ENCODE results near the gene EEPD1.

EEPD1 gene

GRCh38 chr7:36155811-36156361 lies 2.8 kb downstream of the EEPD1 start:
- no peak for DNase-seq (ENCODE audit: low read depth)

DNA sequence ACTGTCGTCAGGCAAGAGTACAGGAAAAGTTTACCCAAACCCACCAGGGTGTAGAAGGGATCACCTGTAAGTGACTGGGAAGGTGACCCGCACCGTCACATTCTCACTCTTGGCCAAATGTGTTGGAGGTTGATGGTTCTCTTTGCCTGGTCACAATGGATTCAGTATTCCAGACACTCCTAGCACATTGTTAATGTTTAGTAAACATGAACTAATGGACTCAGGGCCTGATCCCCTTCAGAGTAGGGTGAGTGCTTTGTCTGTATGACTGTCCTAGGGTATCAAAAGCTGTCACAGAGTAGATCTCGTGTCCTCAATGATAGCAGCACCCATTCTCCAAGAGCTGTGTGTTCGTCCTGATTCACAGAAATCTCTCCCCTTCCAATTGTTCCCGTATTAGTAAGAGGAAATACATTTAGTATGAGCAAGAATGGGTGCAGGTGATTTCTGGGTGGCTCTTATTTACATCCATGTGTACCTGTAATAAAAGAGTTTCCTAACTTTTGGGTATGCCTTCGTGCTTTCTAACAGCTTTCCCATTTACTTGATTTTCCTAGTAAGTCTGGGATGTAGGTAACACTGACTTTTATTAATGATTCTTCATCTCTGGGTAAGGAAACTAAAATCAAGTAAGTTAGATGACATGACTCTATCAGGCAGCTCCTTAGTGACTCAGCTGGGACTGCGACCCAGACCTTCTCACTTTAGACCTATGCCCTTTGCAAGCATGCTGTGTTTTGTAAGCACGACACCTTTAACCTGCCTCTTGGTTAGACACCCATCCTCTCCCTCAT lies 4.7 kb downstream of the EEPD1 start:
- peak; percentile 52 for DNase-seq (ENCODE audit: low read depth)

- DNase-seq (ENCODE audit: low read depth): no peak
These were observed 5.2 kb downstream of the EEPD1 start for GRCh38 chr7:36158321-36158605.

GRCh38 chr7:36159618-36160017 lies 6.6 kb downstream of the EEPD1 start:
- no peak for DNase-seq (ENCODE audit: low read depth)

DNA sequence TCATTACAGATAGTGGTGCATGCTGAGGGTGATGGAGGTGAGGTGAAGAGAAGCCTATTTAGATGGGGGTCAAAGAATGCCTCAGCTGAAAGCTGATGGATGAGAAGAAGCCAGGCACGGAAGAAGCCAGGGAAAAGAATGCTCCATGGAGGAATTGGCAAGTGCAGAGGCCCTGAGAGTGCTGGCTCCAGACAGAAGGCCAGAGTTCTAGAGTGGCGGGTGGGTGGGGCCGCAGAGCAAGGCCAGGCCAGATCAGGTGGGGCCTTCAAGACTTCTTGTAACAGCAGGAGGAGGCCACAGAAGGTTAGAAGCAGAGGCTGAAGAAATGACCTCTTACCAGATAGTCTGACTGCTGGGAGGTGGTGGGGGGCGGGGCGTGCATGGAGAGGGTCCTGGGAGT lies 7.3 kb downstream of the EEPD1 start:
- no peak for DNase-seq (ENCODE audit: low read depth)

- no peak for DNase-seq (ENCODE audit: low read depth)
These were observed 8.9 kb downstream of the EEPD1 start for GRCh38 chr7:36161996-36162395.

- peak; percentile 49 for DNase-seq (ENCODE audit: low read depth)
These were observed 12.0 kb downstream of the EEPD1 start for GRCh38 chr7:36165059-36165458.

GRCh38 chr7:36165802-36166201 lies 12.7 kb downstream of the EEPD1 start:
- DNase-seq (ENCODE audit: low read depth): no peak

DNA sequence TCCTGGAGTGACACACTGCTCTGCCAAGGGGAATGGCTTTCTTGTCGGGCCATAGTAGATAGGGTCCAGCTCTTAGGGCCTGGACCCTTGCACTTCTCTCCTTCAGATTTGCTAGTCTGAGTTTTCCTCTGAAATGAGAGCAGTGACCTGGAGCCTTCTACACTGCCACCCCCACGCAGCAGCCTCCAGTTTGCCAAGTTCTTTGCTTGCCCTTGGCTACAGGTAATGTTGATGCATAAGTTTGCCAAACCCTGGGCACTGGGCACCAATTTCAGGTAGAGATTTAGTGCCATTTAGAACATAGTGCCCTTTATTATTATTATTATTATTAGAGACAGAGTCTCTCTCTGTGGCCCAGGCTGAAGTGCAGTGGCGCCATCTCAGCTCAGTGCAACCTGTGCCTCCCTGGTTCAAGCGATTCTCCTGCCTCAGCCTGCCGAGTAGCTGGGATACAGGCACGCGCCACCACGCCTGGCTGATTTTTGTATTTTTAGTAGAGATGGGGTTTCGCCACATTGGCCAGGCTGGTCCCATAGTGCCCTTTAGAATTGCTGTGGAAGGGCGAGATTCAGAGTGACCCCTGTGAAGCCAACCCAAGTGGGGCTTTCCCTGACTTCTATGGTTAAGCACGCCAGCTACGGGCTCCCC lies 14.5 kb downstream of the EEPD1 start:
- DNase-seq (ENCODE audit: low read depth): no peak

GRCh38 chr7:36171503-36171902 lies 18.4 kb downstream of the EEPD1 start:
- no peak for DNase-seq (ENCODE audit: low read depth)

- no peak for DNase-seq (ENCODE audit: low read depth)
These were observed 22.8 kb downstream of the EEPD1 start for GRCh38 chr7:36175886-36176285.

- no peak for DNase-seq (ENCODE audit: low read depth)
These were observed 23.6 kb downstream of the EEPD1 start for GRCh38 chr7:36176697-36177096.

DNA sequence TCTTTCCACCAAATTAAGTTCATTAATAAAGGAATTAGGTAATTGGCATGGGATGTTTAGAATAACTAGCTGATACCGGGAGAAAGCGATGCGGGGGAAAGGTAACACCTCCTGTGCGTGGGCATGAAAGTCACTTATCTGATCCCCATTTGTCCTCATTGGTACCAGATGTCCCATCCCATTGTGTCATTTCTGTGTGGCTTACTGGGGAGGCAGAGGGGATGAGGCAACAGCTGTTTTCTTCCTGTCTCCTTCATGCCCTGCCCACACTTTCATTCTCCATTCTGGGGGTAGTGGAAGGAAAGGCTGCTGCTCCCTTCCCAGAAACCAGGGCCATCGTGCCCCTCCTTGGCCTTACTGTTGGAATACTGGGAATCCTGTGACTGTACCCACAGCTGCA lies 27.1 kb downstream of the EEPD1 start:
- DNase-seq (ENCODE audit: low read depth): no peak

- no peak for DNase-seq (ENCODE audit: low read depth)
These were observed 28.6 kb downstream of the EEPD1 start for GRCh38 chr7:36181668-36182067.

DNA sequence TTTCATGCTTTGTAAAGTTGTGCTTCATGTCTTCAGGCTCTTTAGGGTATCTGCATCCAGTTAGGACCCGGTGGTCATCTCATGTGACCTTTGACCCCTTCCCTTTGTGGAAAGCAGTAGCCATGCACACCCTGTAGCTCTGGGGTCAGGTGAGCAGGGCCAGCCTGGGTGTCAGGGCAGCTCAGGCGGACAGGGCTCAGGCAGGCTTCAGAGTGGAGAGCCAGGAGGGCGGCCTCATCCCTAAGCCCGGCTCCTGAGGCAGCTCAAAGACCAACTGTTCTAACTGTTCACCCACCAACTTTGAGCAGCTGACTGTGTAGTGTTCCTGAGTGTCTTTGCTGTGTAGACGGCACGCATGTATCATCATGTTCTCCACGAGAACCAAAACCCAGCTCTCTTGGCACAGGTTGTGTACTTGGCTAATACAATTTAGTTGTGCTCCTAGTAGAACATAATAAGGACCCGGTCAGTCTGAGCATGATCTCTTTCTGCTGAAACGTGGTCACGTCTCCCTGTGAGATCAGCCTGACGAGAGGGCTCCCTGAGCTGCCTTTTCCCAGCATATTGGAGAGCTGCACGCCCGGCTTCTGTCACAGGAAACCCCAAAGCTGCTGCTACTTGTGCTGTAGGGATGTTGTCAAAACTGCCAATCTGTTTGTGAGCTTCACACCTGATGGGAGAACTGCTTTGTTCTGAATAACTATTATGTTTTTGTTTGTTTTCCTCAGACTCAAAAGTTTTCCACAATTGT lies 30.0 kb downstream of the EEPD1 start:
- DNase-seq (ENCODE audit: low read depth): no peak

DNA sequence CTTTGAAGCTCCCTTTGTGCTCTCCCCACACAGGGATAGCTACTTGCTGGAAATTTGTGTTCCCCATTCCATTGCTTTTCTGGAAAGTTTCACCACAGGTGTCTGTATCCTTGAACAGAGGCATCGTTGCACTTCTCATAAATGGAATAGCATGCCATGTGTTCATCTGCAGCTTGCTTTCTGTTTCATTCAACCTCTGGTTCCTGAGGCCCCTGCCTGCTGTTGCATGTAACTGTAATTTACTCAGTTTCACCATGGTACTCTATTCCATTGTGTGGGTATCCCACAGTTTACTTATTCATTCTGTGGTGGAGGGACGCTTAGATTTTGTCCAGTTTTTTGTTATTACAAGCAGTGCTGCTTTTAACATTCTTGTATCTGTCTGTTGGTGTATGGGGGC lies 32.0 kb downstream of the EEPD1 start:
- no peak for DNase-seq (ENCODE audit: low read depth)

DNA sequence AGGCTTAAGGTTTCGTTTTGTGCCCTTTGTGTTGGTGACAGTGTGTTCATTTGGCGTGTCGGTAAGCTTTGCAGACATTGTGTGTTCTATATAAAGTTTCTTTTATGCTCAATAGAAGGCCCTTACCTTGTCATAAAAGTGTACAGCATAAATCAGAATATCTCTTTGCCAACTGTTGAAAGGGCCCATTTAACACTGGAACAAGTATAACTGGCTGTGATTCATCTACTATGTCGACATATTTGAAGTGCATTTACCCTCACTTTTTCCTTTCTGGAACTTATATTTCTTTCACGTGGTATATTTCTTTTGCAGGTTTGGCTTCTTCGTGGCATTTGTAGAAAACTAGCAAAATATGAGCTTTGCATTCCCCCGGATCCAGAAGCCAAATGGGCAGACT lies 32.7 kb downstream of the EEPD1 start:
- no peak for DNase-seq (ENCODE audit: low read depth)

- DNase-seq (ENCODE audit: low read depth): no peak
These were observed 33.5 kb downstream of the EEPD1 start for GRCh38 chr7:36186359-36187121.

DNA sequence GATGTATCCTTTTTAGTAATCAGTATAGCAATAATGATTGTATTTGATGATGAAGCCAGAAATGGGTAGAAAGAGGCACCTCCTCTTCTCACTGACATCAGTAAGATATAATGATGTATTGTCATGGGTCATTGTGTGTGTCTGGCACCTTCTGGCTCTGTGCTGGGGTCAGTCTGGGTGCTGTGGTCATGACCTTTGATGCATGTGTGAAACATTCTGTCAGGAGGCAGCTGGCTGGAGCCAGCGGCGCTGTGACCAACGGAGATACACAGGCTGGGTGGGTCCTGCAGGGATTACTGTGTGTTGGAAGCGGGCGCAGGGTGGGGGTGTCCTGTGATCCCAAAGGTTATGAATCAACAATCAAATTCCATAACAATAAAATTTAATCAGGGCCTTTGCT lies 35.2 kb downstream of the EEPD1 start:
- no peak for DNase-seq (ENCODE audit: low read depth)

GRCh38 chr7:36188906-36189305 lies 35.9 kb downstream of the EEPD1 start:
- no peak for DNase-seq (ENCODE audit: low read depth)

DNA sequence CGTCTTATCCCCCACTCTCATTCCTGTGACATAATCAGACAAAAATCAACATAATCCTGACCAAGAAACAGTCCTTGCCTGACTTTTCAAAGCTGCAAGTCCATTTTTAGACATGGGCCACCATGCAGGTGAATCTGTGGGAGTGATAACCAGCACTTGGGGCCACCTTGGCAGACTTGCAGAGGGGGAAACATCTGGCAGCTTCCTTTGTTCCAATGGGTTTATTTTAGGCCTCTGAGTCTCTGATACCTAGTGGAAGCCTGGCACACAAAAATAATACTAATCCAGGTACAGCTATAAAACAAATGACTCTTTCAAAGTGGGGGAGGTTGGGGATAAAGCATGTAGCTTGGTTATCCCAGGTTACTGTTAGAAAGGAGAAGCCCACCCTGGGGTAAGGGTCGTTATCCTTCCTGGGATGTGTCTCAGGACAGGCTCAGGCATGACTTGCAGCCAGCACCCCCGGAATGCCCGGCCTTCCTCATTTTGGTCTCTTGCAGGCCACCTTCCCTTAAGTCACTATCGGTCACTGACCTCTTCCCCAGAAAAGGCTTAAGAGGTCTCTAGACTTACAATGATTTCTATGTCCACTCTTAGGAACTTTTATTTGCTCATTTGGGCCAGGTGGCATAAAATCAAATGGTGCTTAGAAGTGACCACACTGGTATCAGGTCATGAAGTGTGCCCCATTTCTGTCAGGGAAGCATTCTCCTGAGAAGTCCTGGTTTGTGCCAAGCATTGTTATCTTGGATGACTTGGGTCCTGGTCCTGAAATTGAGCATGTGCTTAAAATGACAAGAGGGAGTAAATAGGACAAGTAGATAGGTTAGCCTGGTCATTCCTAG lies 37.6 kb downstream of the EEPD1 start:
- no peak for DNase-seq (ENCODE audit: low read depth)
